Lung (tissue), 16 donors: ENCODE data around the gene ZNF765. TPM values are rescaled to one million over a fixed set of nuclear protein-coding genes. Genes with fewer than 3 reads are reported as not detected.
A peak's percentile ranks its signal among the peaks of the same experiment; 100 is the strongest.
"Not testable (repeated sequence)": the region's sequence is repeated elsewhere in the genome, so short reads cannot be mapped to it uniquely, and the experiment has no call there.

Experiments
- ATAC-seq: fragments of 200-7000 bp; cut with Tn5 transposase; one replicate; pipeline ENCODE4 v1.9.1; 2020; ENCODE audit warnings: moderate number of reproducible peaks; ENCODE audit not compliant: insufficient read depth, low FRiP score
- DNase-seq, 3 donors: peaks; one replicate each; pipeline ENCODE4 v3.0.0-alpha.2; 2013 to 2017
- H3K27ac ChIP-seq, 2 donors: one replicate each; pipeline ENCODE4 v1.5.1; 2013; ENCODE audit warnings: mild to moderate bottlenecking in 2 of 2, moderate library complexity in 2 of 2, control low read depth in 1 of 2, inconsistent platforms in 1 of 2, low read depth in 1 of 2, low read length in 1 of 2
- H3K27me3 ChIP-seq, 3 donors: one replicate each; pipeline ENCODE4 v1.5.1; 2013; ENCODE audit warnings: low read length in 2 of 3; ENCODE audit not compliant: control insufficient read depth in 3 of 3, insufficient read depth in 3 of 3
- H3K36me3 ChIP-seq, 4 donors: one replicate each; pipeline ENCODE4 v1.5.1; 2013; ENCODE audit warnings: low read length in 4 of 4, mild to moderate bottlenecking in 1 of 4, moderate library complexity in 1 of 4; ENCODE audit not compliant: control insufficient read depth in 4 of 4, insufficient read depth in 4 of 4
- H3K4me1 ChIP-seq, 5 donors: one replicate each; pipeline ENCODE4 v1.5.1; 2013; ENCODE audit warnings: low read length in 5 of 5, mild to moderate bottlenecking in 2 of 5, moderate library complexity in 1 of 5; ENCODE audit not compliant: control insufficient read depth in 5 of 5, insufficient read depth in 5 of 5
- H3K4me3 ChIP-seq: one replicate; pipeline ENCODE4 v1.5.1; 2013; ENCODE audit warnings: mild to moderate bottlenecking, control low read depth, moderate library complexity
- H3K9ac ChIP-seq, 2 donors: one replicate each; pipeline ENCODE4 v1.5.1; 2013; ENCODE audit warnings: low read length in 2 of 2, control low read depth in 1 of 2; ENCODE audit not compliant: insufficient read depth in 1 of 2
- H3K9me3 ChIP-seq, 4 donors: one replicate each; pipeline ENCODE4 v1.5.1; 2013; ENCODE audit warnings: low read length in 3 of 4, mild to moderate bottlenecking in 1 of 4, moderate library complexity in 1 of 4; ENCODE audit not compliant: control insufficient read depth in 4 of 4, insufficient read depth in 3 of 4
- WGBS, 2 donors: extraction: QIAGEN DNeasy Blood & Tissue Kit; methylation state at CpG; one replicate each; pipeline ENCODE4 v1.1.7; 2013; 5-methylcytosine and 5-hydroxymethylcytosine counted together
- long read RNA-seq, 5 donors: transcript quantifications; one replicate each; lab custom pipeline, GENCODE V29; 2026
- polyA plus RNA-seq, 2 donors: library from polyadenylated mRNA; stranded (reverse); fragments of 200-250 nt; gene quantifications; one replicate each; pipeline ENCODE4 v1.2.1, GENCODE V29; 2013
- total RNA-seq, 2 donors: library from RNA; depleted of rRNA in 1 of 2; stranded (reverse); fragments of >200 nt in 1 of 2; gene quantifications; one replicate each; pipeline ENCODE4 v1.2.1, GENCODE V29; 2014 to 2021
- TF ChIP-seq, protein P1 (sequence below): IDR thresholded peaks from 2 replicates; pipeline ENCODE4 v1.5.1; 2012; ENCODE audit warnings: mild to moderate bottlenecking; ENCODE audit errors: control extremely low read depth, extremely low read depth
- donor health status: control.
- donor health status: control.
- donor health status: Bipolar disorder and iron deficiency.
- donor health status: healthy.
- donor health status: DM: yes; HTN: yes; CAD: no.

Gene ZNF765
- total RNA-seq (10 to 100 TPM in 1 of 2 donors, 1 to 10 TPM in 1; 8.6 to 11.3 TPM), polyA plus RNA-seq (1 to 10 TPM; 3.6 to 4.2 TPM)
- long read RNA-seq, donor 1, full-length matches to known transcripts: 4 of 4 reads
- long read RNA-seq, donor 1, partial matches to known transcripts: 0 of 4 reads
- long read RNA-seq, donor 1, other reads (novel, unspliced or antisense): 0 of 4 reads
- long read RNA-seq, donor 2, full-length matches to known transcripts: 1 of 1 reads
- long read RNA-seq, donor 2, partial matches to known transcripts: 0 of 1 reads
- long read RNA-seq, donor 2, other reads (novel, unspliced or antisense): 0 of 1 reads
- long read RNA-seq, donor 3: 0 reads
- long read RNA-seq, donor 4, full-length matches to known transcripts: 1 of 1 reads
- long read RNA-seq, donor 4, partial matches to known transcripts: 0 of 1 reads
- long read RNA-seq, donor 4, other reads (novel, unspliced or antisense): 0 of 1 reads
- long read RNA-seq, donor 5: 0 reads

DNA sequence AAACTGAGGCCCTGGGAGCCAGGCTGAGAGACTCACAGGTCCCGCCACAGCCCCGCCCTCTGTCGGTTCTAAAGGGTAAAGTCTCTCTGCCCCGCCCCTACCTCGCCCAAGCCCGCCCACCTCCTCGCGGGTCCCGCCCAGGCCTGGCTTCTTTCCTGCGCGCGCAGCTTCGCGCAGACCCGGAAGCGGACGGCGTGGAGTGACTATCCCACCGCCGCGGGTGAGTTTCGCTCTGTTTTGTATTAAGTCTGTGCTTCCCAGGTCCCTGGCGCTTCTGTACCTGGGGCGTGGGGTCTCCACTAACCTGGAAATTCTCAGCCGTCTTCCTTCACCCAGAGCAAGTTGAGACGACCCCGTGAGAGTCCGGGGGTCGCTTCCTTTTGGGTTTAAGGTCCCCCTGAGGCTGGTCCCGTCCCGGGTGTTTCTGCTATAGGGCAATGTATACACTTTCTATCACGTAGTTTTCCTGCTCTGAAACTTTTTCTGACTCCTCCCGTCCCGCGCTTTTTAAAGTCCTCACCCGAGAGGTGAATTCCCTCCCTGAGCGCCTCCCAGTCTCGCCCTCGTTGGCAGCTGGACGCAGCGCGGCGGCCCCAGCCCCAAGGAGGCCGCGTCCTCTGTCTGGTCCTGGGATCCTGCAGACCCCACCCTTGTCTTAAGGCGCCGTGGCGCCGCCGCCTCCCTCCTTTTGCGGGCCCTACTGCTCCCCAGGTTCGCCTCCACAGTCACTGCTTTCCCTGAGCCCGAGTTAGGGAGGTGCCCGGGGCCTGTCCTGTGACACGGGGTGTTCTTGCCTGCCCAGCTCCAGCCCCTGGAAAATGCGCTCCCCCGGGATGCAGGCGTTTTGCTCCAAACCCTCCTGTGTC lies at the start of gene ZNF765:
TSS of gene ZNF765 (plus strand) at position 176 of the 866 bp plus-strand sequence. CDS start 2,867 bp downstream, outside the sequence.
- H3K27ac ChIP-seq: peak within 1 kb of the TSS; percentile 81 to 90
- TF ChIP-seq, protein P1, sequence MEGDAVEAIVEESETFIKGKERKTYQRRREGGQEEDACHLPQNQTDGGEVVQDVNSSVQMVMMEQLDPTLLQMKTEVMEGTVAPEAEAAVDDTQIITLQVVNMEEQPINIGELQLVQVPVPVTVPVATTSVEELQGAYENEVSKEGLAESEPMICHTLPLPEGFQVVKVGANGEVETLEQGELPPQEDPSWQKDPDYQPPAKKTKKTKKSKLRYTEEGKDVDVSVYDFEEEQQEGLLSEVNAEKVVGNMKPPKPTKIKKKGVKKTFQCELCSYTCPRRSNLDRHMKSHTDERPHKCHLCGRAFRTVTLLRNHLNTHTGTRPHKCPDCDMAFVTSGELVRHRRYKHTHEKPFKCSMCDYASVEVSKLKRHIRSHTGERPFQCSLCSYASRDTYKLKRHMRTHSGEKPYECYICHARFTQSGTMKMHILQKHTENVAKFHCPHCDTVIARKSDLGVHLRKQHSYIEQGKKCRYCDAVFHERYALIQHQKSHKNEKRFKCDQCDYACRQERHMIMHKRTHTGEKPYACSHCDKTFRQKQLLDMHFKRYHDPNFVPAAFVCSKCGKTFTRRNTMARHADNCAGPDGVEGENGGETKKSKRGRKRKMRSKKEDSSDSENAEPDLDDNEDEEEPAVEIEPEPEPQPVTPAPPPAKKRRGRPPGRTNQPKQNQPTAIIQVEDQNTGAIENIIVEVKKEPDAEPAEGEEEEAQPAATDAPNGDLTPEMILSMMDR: no peak
- DNase-seq (peak; percentile 96 to 97 (median 96)), ATAC-seq (peak; percentile 99)
- H3K36me3 ChIP-seq: peaks cover 3 to 10% (median 9%) of the 10 kb centered on the region in 4 donors
- H3K27me3 ChIP-seq: no peaks in the 10 kb centered on the region
- peak within 1 kb of the TSS; percentile 69 for H3K4me3 ChIP-seq
- H3K9me3 ChIP-seq: peaks cover 0 to 3% (median 0%) of the 10 kb centered on the region in 4 donors
- peaks cover 0 to 16% (median 3%) of the 10 kb centered on the region in 5 donors for H3K4me1 ChIP-seq
- peak within 1 kb of the TSS; percentile 37 to 77 for H3K9ac ChIP-seq
- 1% methylated on average over 58 of the region's 58 CpGs for WGBS, 2 donors

DNA sequence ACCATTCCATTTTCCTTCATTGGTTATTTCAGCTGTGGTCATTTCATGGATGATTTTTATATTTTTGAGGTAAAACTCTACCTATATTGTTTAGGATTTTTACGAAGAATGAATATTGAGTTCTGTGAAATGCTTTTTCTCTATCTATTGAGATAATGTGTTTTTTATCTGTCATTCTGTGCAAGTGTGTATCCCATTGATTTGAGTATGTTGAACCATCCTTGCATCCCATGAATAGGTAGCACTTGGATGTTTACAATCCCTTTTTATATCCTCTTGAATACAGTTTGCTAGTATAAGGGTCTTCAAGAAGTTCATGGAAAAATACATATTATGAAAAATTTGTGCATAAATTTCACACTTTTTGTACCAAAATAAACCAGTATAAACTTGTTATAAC lies 39.2 kb upstream of the ZNF765 start:
- Histone ChIP-seq H3K9ac (no peak overlapping the region), H3K27ac (no peak overlapping the region), H3K27me3 (peaks cover 0 to 3% (median 0%) of the 10 kb centered on the region in 3 donors), H3K36me3 (peaks cover 8 to 28% (median 19%) of the 10 kb centered on the region in 4 donors), H3K4me3 (no peak overlapping the region), H3K4me1 (no peaks in the 10 kb centered on the region), H3K9me3 (peaks cover 17 to 36% (median 33%) of the 10 kb centered on the region in 4 donors)
- TF ChIP-seq, protein P1: no peak
- WGBS, 2 donors: 98 to 100% methylated on average over 1 of the region's 1 CpG
- ATAC-seq: no peak
- DNase-seq: no peak

DNA sequence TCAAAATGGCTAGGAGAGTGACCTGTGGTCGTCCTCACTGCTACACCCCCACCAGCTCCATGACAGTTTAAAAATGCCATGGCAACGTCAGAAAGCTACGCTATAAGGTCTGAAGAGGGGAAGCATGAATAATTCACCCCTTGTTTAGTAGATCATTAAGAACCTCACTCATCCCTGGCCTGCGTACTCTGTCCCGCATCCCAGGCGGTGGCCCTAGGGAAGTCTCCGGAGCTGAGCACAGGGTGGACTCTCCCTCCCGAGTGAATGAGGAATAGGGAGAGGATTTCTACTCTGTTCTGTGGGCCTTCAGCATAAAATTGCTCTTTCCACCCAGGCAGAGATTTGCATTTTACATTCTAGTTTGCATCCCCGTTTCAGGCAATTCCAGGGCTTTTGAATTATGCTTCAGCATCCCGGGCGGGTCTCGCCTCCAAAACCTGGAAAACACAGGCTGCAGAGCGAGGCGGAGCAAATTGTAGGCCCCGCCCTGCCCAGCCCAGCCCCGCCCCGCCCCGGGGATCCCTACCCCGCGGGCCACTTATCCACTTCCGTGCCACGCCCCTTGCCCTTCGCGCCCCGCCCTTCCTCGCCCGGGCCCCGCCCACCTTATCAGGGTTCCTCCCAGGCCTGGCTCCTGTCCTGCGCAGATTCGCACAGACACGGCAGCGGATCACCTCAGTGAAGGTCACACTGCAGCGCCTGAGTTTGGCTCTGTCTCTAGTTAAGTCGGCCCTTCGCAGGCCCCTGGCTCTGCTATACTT lies 36.9 kb upstream of the ZNF765 start:
- no peaks in the 10 kb centered on the region for H3K27me3 ChIP-seq
- H3K4me3 ChIP-seq: no peak overlapping the region
- H3K4me1 ChIP-seq: no peaks in the 10 kb centered on the region
- TF ChIP-seq, protein P1: no peak
- WGBS, 2 donors: 62 to 71% methylated on average over 34 to 35 of the region's 35 CpGs
- no peak overlapping the region for H3K9ac ChIP-seq
- no peak for ATAC-seq
- H3K27ac ChIP-seq: no peak overlapping the region
- H3K9me3 ChIP-seq: peaks cover 0 to 28% (median 18%) of the 10 kb centered on the region in 4 donors
- DNase-seq: no peak
- peaks cover 0 to 9% (median 4%) of the 10 kb centered on the region in 4 donors for H3K36me3 ChIP-seq

DNA sequence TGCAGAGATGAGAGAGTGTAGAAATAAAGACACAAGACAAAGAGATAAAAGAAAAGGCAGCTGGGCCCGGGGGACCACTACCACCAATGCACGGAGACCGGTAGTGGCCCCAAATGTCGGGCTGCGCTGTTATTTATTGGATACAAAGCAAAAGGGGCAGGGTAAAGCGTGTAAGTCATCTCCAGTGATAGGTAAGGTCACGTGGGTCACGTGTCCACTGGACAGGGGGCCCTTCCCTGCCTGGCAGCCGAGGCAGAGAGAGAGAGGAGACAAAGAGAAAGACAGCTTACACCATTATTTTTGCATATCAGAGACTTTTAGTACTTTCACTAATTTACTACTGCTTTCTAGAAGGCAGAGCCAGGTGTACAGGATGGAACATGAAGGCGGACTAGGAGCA lies 34.9 kb upstream of the ZNF765 start:
- H3K9ac ChIP-seq, DNase-seq, H3K36me3 ChIP-seq, H3K4me1 ChIP-seq, H3K27ac ChIP-seq, ATAC-seq, H3K4me3 ChIP-seq, H3K27me3 ChIP-seq: not testable (repeated sequence)
- H3K9me3 ChIP-seq: peaks cover 0 to 24% (median 7%) of the 10 kb centered on the region in 4 donors
- 90 to 94% methylated on average over 5 to 10 of the region's 10 CpGs for WGBS, 2 donors
